Thyroid gland (tissue), 4 donors: ENCODE measurements around the gene LYRM7.

ENCODE experiments used
- POLR2A ChIP-seq, 2 donors: fragments of 450-650 bp; IDR thresholded peaks; one replicate each; pipeline ENCODE4 v1.6.1; 2017; ENCODE audit warnings: antibody characterized with exemption in 2 of 2, mild to moderate bottlenecking in 2 of 2, moderate library complexity in 1 of 2
- TF ChIP-seq, protein P1 (sequence below), 6 experiments: fragments of 200-600 bp in 3 of 6; fragments of 450-650 bp in 3 of 6; sonication (generic) in 3 of 6; IDR thresholded peaks; one replicate each; pipeline ENCODE4 v1.5.1; 2016 to 2019; ENCODE audit warnings: antibody characterized with exemption in 6 of 6, mild to moderate bottlenecking in 2 of 6, inconsistent platforms in 1 of 6, moderate library complexity in 1 of 6

DNA sequence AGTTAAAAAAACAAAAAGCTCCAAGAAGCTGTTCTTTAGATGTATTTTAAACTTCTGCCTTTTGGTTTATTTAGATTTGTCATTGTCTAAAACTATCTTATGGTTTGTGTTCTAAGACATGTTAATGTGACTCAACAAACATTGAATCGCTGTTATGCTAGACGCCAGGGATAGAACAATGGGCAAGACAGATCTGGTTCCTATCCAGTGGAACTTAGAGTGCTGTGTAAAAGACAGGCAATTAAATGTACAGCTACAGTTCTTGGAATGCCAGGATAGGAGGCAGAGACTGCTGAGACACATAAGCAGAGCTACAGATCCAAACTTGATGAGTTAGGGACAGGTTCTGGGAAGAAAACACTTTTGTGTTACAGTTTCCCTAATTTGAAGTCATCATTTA lies 22.4 kb downstream of the LYRM7 start:
- TF ChIP-seq, protein P1, sequence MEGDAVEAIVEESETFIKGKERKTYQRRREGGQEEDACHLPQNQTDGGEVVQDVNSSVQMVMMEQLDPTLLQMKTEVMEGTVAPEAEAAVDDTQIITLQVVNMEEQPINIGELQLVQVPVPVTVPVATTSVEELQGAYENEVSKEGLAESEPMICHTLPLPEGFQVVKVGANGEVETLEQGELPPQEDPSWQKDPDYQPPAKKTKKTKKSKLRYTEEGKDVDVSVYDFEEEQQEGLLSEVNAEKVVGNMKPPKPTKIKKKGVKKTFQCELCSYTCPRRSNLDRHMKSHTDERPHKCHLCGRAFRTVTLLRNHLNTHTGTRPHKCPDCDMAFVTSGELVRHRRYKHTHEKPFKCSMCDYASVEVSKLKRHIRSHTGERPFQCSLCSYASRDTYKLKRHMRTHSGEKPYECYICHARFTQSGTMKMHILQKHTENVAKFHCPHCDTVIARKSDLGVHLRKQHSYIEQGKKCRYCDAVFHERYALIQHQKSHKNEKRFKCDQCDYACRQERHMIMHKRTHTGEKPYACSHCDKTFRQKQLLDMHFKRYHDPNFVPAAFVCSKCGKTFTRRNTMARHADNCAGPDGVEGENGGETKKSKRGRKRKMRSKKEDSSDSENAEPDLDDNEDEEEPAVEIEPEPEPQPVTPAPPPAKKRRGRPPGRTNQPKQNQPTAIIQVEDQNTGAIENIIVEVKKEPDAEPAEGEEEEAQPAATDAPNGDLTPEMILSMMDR (IDR thresholded peaks at IDR 0.05), result no peak
- TF ChIP-seq POLR2A (IDR thresholded peaks at IDR 0.05), result no peak
